OCI-LY7 (cell line): ENCODE measurements around the gene ABCC3. TPM values are rescaled to one million over a fixed set of nuclear protein-coding genes. Genes with fewer than 3 reads are reported as not detected.

Source experiments
- BruUV-seq: library from RNA; stranded (reverse); fragments of 400-500 nt; replicated peaks from 2 replicates; lab custom pipeline; 2021; lab: Mats Ljungman, UMichigan
- CTCF ChIA-PET: fragments of 300-600 bp; sonication (Branson Sonifier 250); formaldehyde crosslinking; loops from one replicate; lab custom pipeline; 2022; ENCODE audit warnings: antibody characterized with exemption; ENCODE audit not compliant: unreplicated experiment; lab: Charles Lee
- POLR2A ChIA-PET: fragments of 300-600 bp; sonication (Branson Sonifier 250); formaldehyde crosslinking; loops from one replicate; lab custom pipeline; 2022; ENCODE audit warnings: antibody characterized with exemption; lab: Charles Lee
- DNase-seq: peaks from one replicate; pipeline ENCODE4 v3.0.0-alpha.2; 2015; ENCODE audit warnings: low spot score
- H2AFZ ChIP-seq: fragments of 200-600 bp; sonication (generic), shearing (Covaris generic); 2 replicates; pipeline ENCODE4 v1.6.1; 2014; ENCODE audit warnings: mild to moderate bottlenecking, antibody characterized with exemption, low read length, moderate library complexity
- H3K27ac ChIP-seq: fragments of 200-600 bp; sonication (generic); 2 replicates; pipeline ENCODE4 v1.5.1; 2014; ENCODE audit warnings: mixed run types, low read depth, mild to moderate bottlenecking, moderate library complexity, low read length, inconsistent platforms; ENCODE audit not compliant: poor library complexity, severe bottlenecking
- H3K36me3 ChIP-seq: fragments of 200-600 bp; sonication (generic); 2 replicates; pipeline ENCODE4 v1.6.1; 2014; ENCODE audit warnings: mild to moderate bottlenecking, antibody characterized with exemption, low read length, moderate library complexity, mixed read lengths; ENCODE audit not compliant: insufficient read depth
- H3K4me1 ChIP-seq: fragments of 200-600 bp; sonication (generic); 2 replicates; pipeline ENCODE4 v1.5.1; 2014; ENCODE audit warnings: mild to moderate bottlenecking, low read length; ENCODE audit not compliant: insufficient read depth, poor library complexity, severe bottlenecking
- H3K4me2 ChIP-seq: fragments of 200-600 bp; sonication (generic); 2 replicates; pipeline ENCODE4 v1.6.1; 2014; ENCODE audit warnings: mild to moderate bottlenecking, low read length
- H3K4me3 ChIP-seq: fragments of 200-600 bp; sonication (generic); 2 replicates; pipeline ENCODE4 v1.5.1; 2014; ENCODE audit warnings: mild to moderate bottlenecking, low read depth, low read length; ENCODE audit not compliant: poor library complexity, severe bottlenecking
- H3K79me2 ChIP-seq: fragments of 200-600 bp; sonication (generic); 2 replicates; pipeline ENCODE4 v1.6.1; 2016; ENCODE audit warnings: low read depth, mild to moderate bottlenecking, low read length, moderate library complexity, mixed read lengths; ENCODE audit not compliant: insufficient read depth
- H3K9me2 ChIP-seq: fragments of 200-600 bp; sonication (generic); 2 replicates; pipeline ENCODE4 v1.6.1; 2016; ENCODE audit warnings: mild to moderate bottlenecking, low read length, mixed read lengths; ENCODE audit not compliant: insufficient read depth
- H3K9me3 ChIP-seq: fragments of 200-600 bp; sonication (generic); 2 replicates; pipeline ENCODE4 v1.6.1; 2014; ENCODE audit warnings: mild to moderate bottlenecking, mixed run types, low read length, mixed read lengths
- H4K20me1 ChIP-seq: fragments of 200-600 bp; sonication (generic); 2 replicates; pipeline ENCODE4 v1.6.1; 2014; ENCODE audit warnings: mild to moderate bottlenecking, antibody characterized with exemption, low read length, moderate library complexity, mixed read lengths; ENCODE audit not compliant: insufficient read depth
- CTCF ChIP-seq: fragments of 200-600 bp; sonication (generic); conservative IDR thresholded peaks from 2 replicates; pipeline ENCODE4 v1.5.1; 2014; ENCODE audit warnings: mild to moderate bottlenecking, antibody characterized with exemption, low read length, moderate library complexity, mixed read lengths
- EZH2phosphoT487 ChIP-seq: fragments of 200-600 bp; sonication (generic); IDR thresholded peaks from 2 replicates; pipeline ENCODE4 v1.6.1; 2018; ENCODE audit warnings: low read depth, borderline replicate concordance, mild to moderate bottlenecking, mixed run types, antibody characterized with exemption, low read length, moderate library complexity, mixed read lengths
- intact Hi-C: fragments of 100-400 bp; cut with micrococcal nuclease; formaldehyde crosslinking; loops from one replicate; pipeline ENCODE4 v1.10.0; 2022; ENCODE audit not compliant: unreplicated experiment
- total RNA-seq, 2 experiments: library from RNA; depleted of rRNA in 1 of 2; stranded (reverse); fragments of >200 nt in 1 of 2; shearing (Covaris generic) in 1 of 2; gene quantifications; 2 replicates each; pipeline ENCODE4 v1.2.3, GENCODE V29; 2014 to 2022

ABCC3 gene
- total RNA-seq, 2 experiments from 2014 or later: not detected

GRCh38 chr17:50668025-50668837 lies 33.5 kb downstream of the ABCC3 start:
- CTCF ChIA-PET: no interaction called here
- H3K4me2 ChIP-seq: no peak overlapping the region

GRCh38 chr17:50668838-50669581 lies 34.3 kb downstream of the ABCC3 start:
- H4K20me1 ChIP-seq: no peaks in the 10 kb centered on the region
- no peak for DNase-seq
- H3K27ac ChIP-seq: no peak overlapping the region
- H3K9me2 ChIP-seq: no peaks in the 10 kb centered on the region
- ChIA-PET CTCF (no interaction called here), POLR2A (no interaction called here)
- no peaks in the 10 kb centered on the region for H3K9me3 ChIP-seq
- no peaks in the 10 kb centered on the region for H3K4me1 ChIP-seq
- H3K36me3 ChIP-seq: no peaks in the 10 kb centered on the region
- H3K79me2 ChIP-seq: no peaks in the 10 kb centered on the region
- H2AFZ ChIP-seq: no peak overlapping the region
- TF ChIP-seq CTCF (no peak), EZH2phosphoT487 (no peak)
- H3K4me2 ChIP-seq: no peak overlapping the region
- BruUV-seq: no TSS peak
- H3K4me3 ChIP-seq: no peak overlapping the region
- intact Hi-C loops: no loop called here

More at GRCh38 chr17:50668025-50668837, 33.5 kb downstream of the ABCC3 start:
- no TSS peak for BruUV-seq
- Histone ChIP-seq H2AFZ (no peak overlapping the region; the same call in 1 of the 2 replicates), H3K4me3 (no peak overlapping the region), H3K79me2 (no peaks in the 10 kb centered on the region), H3K9me3 (no peaks in the 10 kb centered on the region), H3K36me3 (no peaks in the 10 kb centered on the region), H3K4me1 (no peaks in the 10 kb centered on the region), H3K27ac (no peak overlapping the region), H3K9me2 (no peaks in the 10 kb centered on the region), H4K20me1 (no peaks in the 10 kb centered on the region)
- DNase-seq: no peak
- no peak for TF ChIP-seq EZH2phosphoT487
- no peak for TF ChIP-seq CTCF
- intact Hi-C loops: no loop called here
- POLR2A ChIA-PET: no interaction called here

- H3K4me2 ChIP-seq: no peak overlapping the region
- no peak overlapping the region for H3K4me3 ChIP-seq
- no peak for DNase-seq
- H2AFZ ChIP-seq: no peak overlapping the region
- TF ChIP-seq CTCF (no peak), EZH2phosphoT487 (no peak)
- no peaks in the 10 kb centered on the region for H3K36me3 ChIP-seq
- no TSS peak for BruUV-seq
- H3K27ac ChIP-seq: no peak overlapping the region
- ChIA-PET POLR2A (no interaction called here), CTCF (no interaction called here)
- no peaks in the 10 kb centered on the region for H3K9me2 ChIP-seq
- H4K20me1 ChIP-seq: no peaks in the 10 kb centered on the region
- H3K4me1 ChIP-seq: no peaks in the 10 kb centered on the region
- intact Hi-C loops: no loop called here
- no peaks in the 10 kb centered on the region for H3K79me2 ChIP-seq
- H3K9me3 ChIP-seq: no peaks in the 10 kb centered on the region
Measured at GRCh38 chr17:50672071-50672470, 37.4 kb downstream of the ABCC3 start.
